HepG2 (cell line): ENCODE data around the gene PPP1R13L. TPM values are rescaled to one million over a fixed set of nuclear protein-coding genes. Genes with fewer than 3 reads are reported as not detected.

ENCODE experiments used
- ATAC-seq: fragments of 200-7000 bp; cut with Tn5 transposase; 3 replicates; pipeline ENCODE4 v1.9.1; 2020; ENCODE audit warnings: mild to moderate bottlenecking, moderate library complexity
- BruUV-seq: library from RNA; stranded (reverse); fragments of 400-500 nt; replicated peaks from 2 replicates; lab custom pipeline; 2021; lab: Mats Ljungman, UMichigan
- CTCF ChIA-PET: fragments of 300-600 bp; formaldehyde crosslinking; extraction: SDS; loops from one replicate; lab custom pipeline; 2021; ENCODE audit warnings: low total read pairs, inconsistent platforms, low intra/inter-chr PET ratio; lab: Yijun Ruan, JAX
- POLR2A ChIA-PET: fragments of 350-600 bp; sonication (Branson Sonifier 250); formaldehyde crosslinking; loops from one replicate; lab custom pipeline; 2020; ENCODE audit warnings: antibody characterized with exemption, inconsistent platforms; lab: Yijun Ruan, JAX
- DNase-seq: peaks from one replicate; pipeline ENCODE4 v3.0.0-alpha.2; 2015; ENCODE audit warnings: low spot score
- FAIRE-seq: peaks from 3 replicates; lab custom pipeline; 2011; peaks lifted over from hg19 to GRCh38; lab: Jason Lieb, UNC
- H2AFZ ChIP-seq: one replicate; pipeline ENCODE4 v1.6.1; 2011; ENCODE audit warnings: low read length, inconsistent platforms
- H3K27ac ChIP-seq: fragments of 300-600 bp; 3 replicates; pipeline ENCODE4 v1.8.0; 2011; ENCODE audit warnings: mixed run types, mild to moderate bottlenecking, mixed read lengths, low read length, inconsistent platforms; ENCODE audit not compliant: insufficient read depth; ENCODE audit errors: extremely low read length
- H3K27me3 ChIP-seq, 2 experiments: fragments of 200-600 bp in 1 of 2; 2 replicates in 1 of 2; 3 replicates in 1 of 2; pipeline versions ENCODE4 v1.6.0 to v1.8.0; 2011; ENCODE audit warnings: low read length in 2 of 2, mild to moderate bottlenecking in 2 of 2, moderate library complexity in 2 of 2, inconsistent platforms in 1 of 2; ENCODE audit not compliant: insufficient read depth in 2 of 2, control insufficient read depth in 1 of 2
- H3K36me3 ChIP-seq, 2 experiments: fragments of 200-600 bp in 1 of 2; replicated peaks in 1 of 2; 2 replicates in 1 of 2; 3 replicates in 1 of 2; pipeline versions ENCODE4 v1.5.1 to v1.8.0; 2011; ENCODE audit warnings: low read length in 2 of 2, inconsistent platforms in 1 of 2; ENCODE audit not compliant: insufficient read depth in 2 of 2, control insufficient read depth in 1 of 2
- H3K4me1 ChIP-seq: 2 replicates; pipeline ENCODE4 v1.5.1; 2012; ENCODE audit warnings: low read length, inconsistent platforms; ENCODE audit not compliant: insufficient read depth
- H3K4me2 ChIP-seq: 2 replicates; pipeline ENCODE4 v1.6.0; 2011; ENCODE audit warnings: low read depth, low read length, inconsistent platforms
- H3K4me3 ChIP-seq, 3 experiments: fragments of 200-600 bp in 1 of 3; sonication (generic), shearing (Covaris generic) in 1 of 3; replicated peaks in 1 of 3; 2 replicates each; pipeline ENCODE4 v1.5.1; 2011 to 2016; ENCODE audit warnings: low read length in 3 of 3, inconsistent platforms in 2 of 3, low read depth in 2 of 3, mild to moderate bottlenecking in 2 of 3, control low read depth in 1 of 3, mixed read lengths in 1 of 3; ENCODE audit not compliant: insufficient read depth in 1 of 3
- H3K79me2 ChIP-seq: one replicate; pipeline ENCODE4 v1.6.1; 2011; ENCODE audit warnings: low read length, inconsistent platforms; ENCODE audit not compliant: insufficient read depth
- H3K9ac ChIP-seq: 2 replicates; pipeline ENCODE4 v1.6.0; 2011; ENCODE audit warnings: mild to moderate bottlenecking, low read depth, low read length, inconsistent platforms; ENCODE audit not compliant: insufficient read depth
- H3K9me3 ChIP-seq: 2 replicates; pipeline ENCODE4 v1.5.1; 2012; ENCODE audit warnings: mild to moderate bottlenecking, low read length
- H4K20me1 ChIP-seq: 2 replicates; pipeline ENCODE4 v1.6.0; 2011; ENCODE audit warnings: inconsistent platforms, mild to moderate bottlenecking, low read length, moderate library complexity; ENCODE audit not compliant: insufficient read depth
- AGO2 ChIP-seq: fragments of 200-400 bp; formaldehyde crosslinking; optimal IDR thresholded peaks from 2 replicates; pipeline ENCODE3; 2017; ENCODE audit warnings: mild to moderate bottlenecking, low read depth, low read length, moderate library complexity
- HOXA5 ChIP-seq: sonication (generic); formaldehyde crosslinking; IDR thresholded peaks from 2 replicates; pipeline ENCODE4 v1.4.0; 2020; ENCODE audit warnings: missing genetic modification reagents
- NKX3-1 ChIP-seq: sonication (generic); formaldehyde crosslinking; IDR thresholded peaks from 2 replicates; pipeline ENCODE4 v1.5.0; 2020; ENCODE audit warnings: missing genetic modification reagents
- NR2F6 ChIP-seq, 2 experiments: IDR thresholded peaks; 2 replicates each; pipeline ENCODE4 v1.6.1; 2016; ENCODE audit warnings: antibody characterized with exemption in 1 of 2, mild to moderate bottlenecking in 1 of 2
- SIX4 ChIP-seq: sonication (generic); formaldehyde crosslinking; IDR thresholded peaks from 2 replicates; pipeline ENCODE4 v1.4.0; 2020; ENCODE audit warnings: missing genetic modification reagents
- YY1 ChIP-seq: IDR thresholded peaks from 2 replicates; pipeline ENCODE4 v1.6.1; 2011; ENCODE audit warnings: low read length, low read depth, moderate library complexity, mild to moderate bottlenecking; ENCODE audit not compliant: insufficient read depth, insufficient replicate concordance
- ZNF3 ChIP-seq: IDR thresholded peaks from 2 replicates; pipeline ENCODE4 v1.7.0; 2017; ENCODE audit warnings: inconsistent platforms
- ZNF354B ChIP-seq: sonication (generic); formaldehyde crosslinking; IDR thresholded peaks from 2 replicates; pipeline ENCODE4 v1.8.0; 2022; ENCODE audit warnings: mild to moderate bottlenecking, missing genetic modification reagents
- ZNF572 ChIP-seq: sonication (generic); formaldehyde crosslinking; IDR thresholded peaks from 2 replicates; pipeline ENCODE4 v1.5.1; 2020; ENCODE audit warnings: mild to moderate bottlenecking, missing genetic modification reagents
- ZNF589 ChIP-seq: sonication (generic); formaldehyde crosslinking; conservative IDR thresholded peaks from 2 replicates; pipeline ENCODE4 v1.8.0; 2022; ENCODE audit warnings: mild to moderate bottlenecking, moderate library complexity, missing genetic modification reagents
- ZNF615 ChIP-seq: sonication (generic); formaldehyde crosslinking; IDR thresholded peaks from 2 replicates; pipeline ENCODE4 v1.5.0; 2020; ENCODE audit warnings: mild to moderate bottlenecking, missing genetic modification reagents, borderline replicate concordance
- WGBS: methylation state at CpG from one replicate; pipeline ENCODE4 v1.1.6; 2017; ENCODE audit warnings: low lambda C conversion rate; 5-methylcytosine and 5-hydroxymethylcytosine counted together
- in situ Hi-C: cut with HindIII; loops from 2 replicates; pipeline ENCODE4 v1.10.0; 2017; ENCODE audit warnings: low pct_unique_long_range_greater_than_20kb; ENCODE audit not compliant: extremely low pct_ligation_motif_present
- intact Hi-C: fragments of 100-400 bp; cut with micrococcal nuclease; formaldehyde crosslinking; loops from one replicate; pipeline ENCODE4 v1.10.0; 2022; ENCODE audit not compliant: unreplicated experiment
- polyA plus RNA-seq, 8 experiments: library from polyadenylated mRNA; depleted of rRNA in 3 of 8; stranded (reverse) in 7 of 8; unstranded in 1 of 8; fragments of >200 nt; fragmentation: Illumina TruSeq in 4 of 8; extraction: Trizol in 4 of 8; gene quantifications; 2 replicates each; pipeline versions ENCODE4 v1.2.1 to v1.2.3, GENCODE V29; 2011 to 2016; ENCODE audit warnings: low read depth in 4 of 8, missing spikeins in 1 of 8, mixed read lengths in 1 of 8; ENCODE audit not compliant: insufficient read depth in 1 of 8
- total RNA-seq, 5 experiments: library from RNA; depleted of rRNA; stranded (reverse); fragments of >200 nt; fragmentation: Illumina TruSeq; extraction: Trizol; gene quantifications; 2 replicates each; pipeline ENCODE4 v1.2.3, GENCODE V29; 2016; ENCODE audit warnings: low read depth in 1 of 5
- TF ChIP-seq, protein P1 (sequence below): sonication (generic); formaldehyde crosslinking; IDR thresholded peaks from 2 replicates; pipeline ENCODE4 v1.8.0; 2022; ENCODE audit warnings: mild to moderate bottlenecking, missing genetic modification reagents; ENCODE audit not compliant: insufficient replicate concordance
- TF ChIP-seq, protein P2 (sequence below), 2 experiments: IDR thresholded peaks; 2 replicates each; pipeline ENCODE4 v1.6.1; 2011 to 2012; ENCODE audit warnings: low read length in 2 of 2, borderline replicate concordance in 1 of 2, low read depth in 1 of 2, mild to moderate bottlenecking in 1 of 2, moderate library complexity in 1 of 2

Gene PPP1R13L
- total and polyA plus RNA-seq, 2 of the 13 experiments (the other 11 are each of a cell fraction or from before 2014, with no cell fraction given) = 1.3 to 6.6 TPM

DNA sequence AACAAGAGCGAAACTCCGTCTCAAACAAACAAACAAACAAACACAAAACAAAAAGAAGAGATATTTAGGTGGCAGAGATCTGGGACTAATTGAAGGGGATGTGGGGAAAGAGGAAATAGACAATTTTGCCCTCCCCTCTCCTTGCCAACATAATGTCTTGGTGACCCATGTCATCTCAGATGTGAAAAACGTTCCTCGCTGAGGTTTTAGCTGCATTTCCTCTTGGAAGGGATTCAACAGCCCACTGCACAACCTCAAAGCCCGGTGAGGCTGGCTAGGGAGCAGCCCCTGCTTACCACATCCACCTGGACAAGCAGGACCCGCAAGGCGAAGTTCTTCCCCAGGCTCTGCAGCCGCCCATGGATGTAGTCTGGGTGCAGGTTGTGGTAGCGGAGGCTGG, 13.9 kb upstream of the PPP1R13L start:
- H3K79me2 ChIP-seq = peaks cover 9% of the 10 kb centered on the region

More for the DNA sequence above, 13.9 kb upstream of the PPP1R13L start:
- CTCF ChIA-PET = no interaction called here
- no peak overlapping the region for H3K4me2 ChIP-seq
- no peak overlapping the region for H2AFZ ChIP-seq
- intact Hi-C loops (no loop called here), in situ Hi-C loops (no loop called here)
- peaks cover 7 to 23% of the 10 kb centered on the region in 2 experiments; a peak in 3 of 5 replicates for H3K36me3 ChIP-seq
- no peak overlapping the region for H3K9ac ChIP-seq
- TF ChIP-seq HOXA5 (CRISPR knock-in tag) (no peak), ZNF354B (no peak), NKX3-1 (CRISPR knock-in tag) (no peak), NR2F6 (IDR thresholded peaks at IDR 0.05) (no peak), NR2F6 (CRISPR knock-in tag; IDR thresholded peaks at IDR 0.05) (no peak), SIX4 (no peak), ZNF572 (CRISPR knock-in tag) (no peak), AGO2 (no peak), ZNF3 (CRISPR knock-in tag) (no peak), YY1 (no peak), ZNF615 (CRISPR knock-in tag) (no peak), ZNF589 (CRISPR knock-in tag) (no peak)
- TF ChIP-seq, protein P1, sequence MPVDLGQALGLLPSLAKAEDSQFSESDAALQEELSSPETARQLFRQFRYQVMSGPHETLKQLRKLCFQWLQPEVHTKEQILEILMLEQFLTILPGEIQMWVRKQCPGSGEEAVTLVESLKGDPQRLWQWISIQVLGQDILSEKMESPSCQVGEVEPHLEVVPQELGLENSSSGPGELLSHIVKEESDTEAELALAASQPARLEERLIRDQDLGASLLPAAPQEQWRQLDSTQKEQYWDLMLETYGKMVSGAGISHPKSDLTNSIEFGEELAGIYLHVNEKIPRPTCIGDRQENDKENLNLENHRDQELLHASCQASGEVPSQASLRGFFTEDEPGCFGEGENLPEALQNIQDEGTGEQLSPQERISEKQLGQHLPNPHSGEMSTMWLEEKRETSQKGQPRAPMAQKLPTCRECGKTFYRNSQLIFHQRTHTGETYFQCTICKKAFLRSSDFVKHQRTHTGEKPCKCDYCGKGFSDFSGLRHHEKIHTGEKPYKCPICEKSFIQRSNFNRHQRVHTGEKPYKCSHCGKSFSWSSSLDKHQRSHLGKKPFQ (CRISPR knock-in tag) = no peak
- TF ChIP-seq, protein P2, sequence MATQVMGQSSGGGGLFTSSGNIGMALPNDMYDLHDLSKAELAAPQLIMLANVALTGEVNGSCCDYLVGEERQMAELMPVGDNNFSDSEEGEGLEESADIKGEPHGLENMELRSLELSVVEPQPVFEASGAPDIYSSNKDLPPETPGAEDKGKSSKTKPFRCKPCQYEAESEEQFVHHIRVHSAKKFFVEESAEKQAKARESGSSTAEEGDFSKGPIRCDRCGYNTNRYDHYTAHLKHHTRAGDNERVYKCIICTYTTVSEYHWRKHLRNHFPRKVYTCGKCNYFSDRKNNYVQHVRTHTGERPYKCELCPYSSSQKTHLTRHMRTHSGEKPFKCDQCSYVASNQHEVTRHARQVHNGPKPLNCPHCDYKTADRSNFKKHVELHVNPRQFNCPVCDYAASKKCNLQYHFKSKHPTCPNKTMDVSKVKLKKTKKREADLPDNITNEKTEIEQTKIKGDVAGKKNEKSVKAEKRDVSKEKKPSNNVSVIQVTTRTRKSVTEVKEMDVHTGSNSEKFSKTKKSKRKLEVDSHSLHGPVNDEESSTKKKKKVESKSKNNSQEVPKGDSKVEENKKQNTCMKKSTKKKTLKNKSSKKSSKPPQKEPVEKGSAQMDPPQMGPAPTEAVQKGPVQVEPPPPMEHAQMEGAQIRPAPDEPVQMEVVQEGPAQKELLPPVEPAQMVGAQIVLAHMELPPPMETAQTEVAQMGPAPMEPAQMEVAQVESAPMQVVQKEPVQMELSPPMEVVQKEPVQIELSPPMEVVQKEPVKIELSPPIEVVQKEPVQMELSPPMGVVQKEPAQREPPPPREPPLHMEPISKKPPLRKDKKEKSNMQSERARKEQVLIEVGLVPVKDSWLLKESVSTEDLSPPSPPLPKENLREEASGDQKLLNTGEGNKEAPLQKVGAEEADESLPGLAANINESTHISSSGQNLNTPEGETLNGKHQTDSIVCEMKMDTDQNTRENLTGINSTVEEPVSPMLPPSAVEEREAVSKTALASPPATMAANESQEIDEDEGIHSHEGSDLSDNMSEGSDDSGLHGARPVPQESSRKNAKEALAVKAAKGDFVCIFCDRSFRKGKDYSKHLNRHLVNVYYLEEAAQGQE (IDR thresholded peaks at IDR 0.05; ENCODE audit: borderline replicate concordance in 1 of 2, low read depth in 1 of 2, low read length in 2 of 2) = no peak
- 96% methylated on average over 9 of the region's 9 CpGs for WGBS
- H3K27me3 ChIP-seq = no peaks in the 10 kb centered on the region; a peak in 1 of 5 replicates
- no peaks in the 10 kb centered on the region for H4K20me1 ChIP-seq
- POLR2A ChIA-PET = no interaction called here
- no peak overlapping the region for H3K4me3 ChIP-seq
- no peaks in the 10 kb centered on the region for H3K9me3 ChIP-seq
- no TSS peak for BruUV-seq
- no peak for DNase-seq
- ATAC-seq = no peak
- no peak for FAIRE-seq
- H3K4me1 ChIP-seq = peaks cover 14% of the 10 kb centered on the region
- no peak overlapping the region for H3K27ac ChIP-seq
